GM18499 (cell line): ENCODE data around the gene FAM241B.

Experiments
- ATAC-seq: cut with Tn5 transposase; IDR thresholded peaks from one replicate; pipeline ENCODE4 v1.9.1; 2021; ENCODE audit warnings: moderate number of reproducible peaks; ENCODE audit not compliant: insufficient read depth, unreplicated experiment

FAM241B gene

GRCh38 chr10:69633673-69634635 lies 3.9 kb downstream of the FAM241B start:
- ATAC-seq = no peak

- no peak for ATAC-seq
These were observed 4.8 kb downstream of the FAM241B start for GRCh38 chr10:69634759-69635425.

- no peak for ATAC-seq
These were observed 5.6 kb downstream of the FAM241B start for GRCh38 chr10:69635428-69636272.

- no peak for ATAC-seq
These were observed 6.2 kb downstream of the FAM241B start for GRCh38 chr10:69636273-69636575.

- no peak for ATAC-seq
These were observed 6.9 kb downstream of the FAM241B start for GRCh38 chr10:69636626-69637605.

- no peak for ATAC-seq
These were observed 8.6 kb downstream of the FAM241B start for GRCh38 chr10:69638642-69639041.

- ATAC-seq = no peak
These were observed 9.5 kb downstream of the FAM241B start for GRCh38 chr10:69639291-69640195.

GRCh38 chr10:69640196-69640980 lies 10.3 kb downstream of the FAM241B start:
- no peak for ATAC-seq

GRCh38 chr10:69641261-69641980 lies 11.4 kb downstream of the FAM241B start:
- no peak for ATAC-seq

GRCh38 chr10:69642747-69643146 lies 12.7 kb downstream of the FAM241B start:
- no peak for ATAC-seq

- ATAC-seq = no peak
These were observed 14.0 kb downstream of the FAM241B start for GRCh38 chr10:69643779-69644657.

GRCh38 chr10:69644658-69645295 lies 14.7 kb downstream of the FAM241B start:
- ATAC-seq = no peak

- ATAC-seq = no peak
These were observed 15.5 kb downstream of the FAM241B start for GRCh38 chr10:69645296-69646184.

- no peak for ATAC-seq
These were observed 16.4 kb downstream of the FAM241B start for GRCh38 chr10:69646185-69647060.
